CD4-positive, alpha-beta T cell (primary cell): ENCODE measurements around the gene FMNL2. TPM values are rescaled to one million over a fixed set of nuclear protein-coding genes. Genes with fewer than 3 reads are reported as not detected.

Experiments
- ATAC-seq: fragments of 200-7000 bp; cut with Tn5 transposase; one replicate; pipeline ENCODE4 v1.10.0; 2022; ENCODE audit warnings: mild to moderate bottlenecking; ENCODE audit not compliant: poor library complexity
- CTCF ChIA-PET: fragments of 350-600 bp; sonication (Branson Sonifier 250); formaldehyde crosslinking; loops from one replicate; lab custom pipeline; 2021; ENCODE audit warnings: antibody characterized with exemption, inconsistent platforms; lab: Charles Lee
- POLR2A ChIA-PET: fragments of 350-600 bp; sonication (Branson Sonifier 250); formaldehyde crosslinking; loops from one replicate; lab custom pipeline; 2021; ENCODE audit warnings: antibody characterized with exemption, inconsistent platforms; lab: Charles Lee
- DNase-seq, 14 experiments: peaks; one replicate each; pipeline ENCODE4 v3.0.0-alpha.2; 2013 to 2020; ENCODE audit warnings: mixed read lengths in 2 of 14
- H3K27ac ChIP-seq, 2 donors: one replicate each; pipeline versions ENCODE4 v1.5.1 to v1.7.0; 2013; ENCODE audit warnings: low read length in 2 of 2, low read depth in 1 of 2, mild to moderate bottlenecking in 1 of 2
- H3K27me3 ChIP-seq, 2 experiments: 1 replicate in 1 of 2; 2 replicates in 1 of 2; pipeline versions ENCODE4 v1.6.1 to v1.7.0; 2013; ENCODE audit warnings: low read length in 2 of 2, control low read depth in 1 of 2, mild to moderate bottlenecking in 1 of 2, moderate library complexity in 1 of 2; ENCODE audit not compliant: insufficient read depth in 2 of 2, control insufficient read depth in 1 of 2
- H3K36me3 ChIP-seq: one replicate; pipeline ENCODE4 v1.6.1; 2013; ENCODE audit warnings: low read length, control low read depth; ENCODE audit not compliant: insufficient read depth
- H3K4me1 ChIP-seq: one replicate; pipeline ENCODE4 v1.6.1; 2013; ENCODE audit warnings: low read length, control low read depth; ENCODE audit not compliant: insufficient read depth
- H3K4me3 ChIP-seq: one replicate; pipeline ENCODE4 v1.5.1; 2013; ENCODE audit warnings: mild to moderate bottlenecking, low read length, moderate library complexity
- H3K9me3 ChIP-seq, 2 experiments: 1 replicate in 1 of 2; 2 replicates in 1 of 2; pipeline versions ENCODE4 v1.6.1 to v1.7.0; 2013; ENCODE audit warnings: low read length in 2 of 2, mild to moderate bottlenecking in 2 of 2, control low read depth in 1 of 2, moderate library complexity in 1 of 2; ENCODE audit not compliant: control insufficient read depth in 1 of 2, insufficient read depth in 1 of 2
- H3K27ac Mint-ChIP-seq: one replicate; pipeline ENCODE4 v1.8.0; 2020; ENCODE audit warnings: mixed read lengths
- H3K27me3 Mint-ChIP-seq: one replicate; pipeline ENCODE4 v1.8.0; 2021; ENCODE audit warnings: mixed read lengths
- H3K36me3 Mint-ChIP-seq: one replicate; pipeline ENCODE4 v1.8.0; 2021; ENCODE audit warnings: low read depth, mixed read lengths
- H3K4me1 Mint-ChIP-seq: one replicate; pipeline ENCODE4 v1.8.0; 2021; ENCODE audit warnings: low read depth, mixed read lengths
- H3K4me3 Mint-ChIP-seq: one replicate; pipeline ENCODE4 v1.8.0; 2020; ENCODE audit warnings: mild to moderate bottlenecking, mixed read lengths
- H3K9me3 Mint-ChIP-seq: one replicate; pipeline ENCODE4 v1.8.0; 2020; ENCODE audit warnings: mixed read lengths
- intact Hi-C, 2 experiments: fragments of 100-400 bp; cut with DNase I in 1 of 2; cut with micrococcal nuclease in 1 of 2; formaldehyde crosslinking; loops; one replicate each; pipeline versions ENCODE4 v1.15.1 to v1.9.0; 2023 to 2025; cut with DNase I, micrococcal nuclease
- total RNA-seq, 174 experiments: library from RNA in 2 of 174; stranded (reverse) in 2 of 174; gene quantifications; one replicate each; pipeline ENCODE4 v1.2.3 and lab custom pipeline; 2021 to 2026
- TF ChIP-seq, protein P1 (sequence below): fragments of 200-600 bp; IDR thresholded peaks from one replicate; pipeline ENCODE4 v1.8.0; 2022; ENCODE audit warnings: antibody characterized with exemption, mild to moderate bottlenecking

Gene FMNL2
- total RNA-seq, 2 experiments from 2014 or later, result 0.30 to 0.31 TPM

DNA sequence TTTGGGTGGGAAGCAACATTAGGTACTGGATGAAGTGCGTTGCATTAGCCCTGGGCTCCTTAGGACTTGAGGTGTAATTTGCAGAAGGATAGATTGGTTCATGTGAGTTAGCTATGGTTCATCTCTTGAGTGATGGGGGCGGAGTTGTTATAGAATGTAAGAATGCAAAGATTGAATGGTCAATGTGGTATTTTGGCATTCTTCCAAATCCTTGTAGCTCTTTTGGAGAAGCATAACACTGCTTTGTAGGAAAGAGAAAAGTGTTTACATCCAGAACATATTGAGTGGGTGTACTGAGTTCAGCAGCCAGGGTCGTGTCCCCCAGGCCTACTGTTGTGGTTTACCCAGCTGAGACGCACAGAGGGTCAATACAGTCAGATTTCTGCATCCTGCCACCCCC lies 173.5 kb downstream of the FMNL2 start:
- no peaks in the 10 kb centered on the region for H3K36me3 ChIP-seq
- CTCF ChIA-PET, result no interaction called here
- Mint-ChIP-seq H3K9me3 (no peaks in the 10 kb centered on the region), H3K4me3 (no peak overlapping the region), H3K36me3 (no peaks in the 10 kb centered on the region), H3K27me3 (no peaks in the 10 kb centered on the region), H3K27ac (no peak overlapping the region), H3K4me1 (no peaks in the 10 kb centered on the region)
- H3K4me3 ChIP-seq, result no peak overlapping the region
- H3K27ac ChIP-seq, result no peak overlapping the region
- DNase-seq (no peak), ATAC-seq (no peak)
- H3K27me3 ChIP-seq, result no peaks in the 10 kb centered on the region
- peaks cover 0 to 4% of the 10 kb centered on the region in 2 experiments for H3K9me3 ChIP-seq
- POLR2A ChIA-PET, result no interaction called here
- H3K4me1 ChIP-seq, result no peaks in the 10 kb centered on the region
- TF ChIP-seq, protein P1, sequence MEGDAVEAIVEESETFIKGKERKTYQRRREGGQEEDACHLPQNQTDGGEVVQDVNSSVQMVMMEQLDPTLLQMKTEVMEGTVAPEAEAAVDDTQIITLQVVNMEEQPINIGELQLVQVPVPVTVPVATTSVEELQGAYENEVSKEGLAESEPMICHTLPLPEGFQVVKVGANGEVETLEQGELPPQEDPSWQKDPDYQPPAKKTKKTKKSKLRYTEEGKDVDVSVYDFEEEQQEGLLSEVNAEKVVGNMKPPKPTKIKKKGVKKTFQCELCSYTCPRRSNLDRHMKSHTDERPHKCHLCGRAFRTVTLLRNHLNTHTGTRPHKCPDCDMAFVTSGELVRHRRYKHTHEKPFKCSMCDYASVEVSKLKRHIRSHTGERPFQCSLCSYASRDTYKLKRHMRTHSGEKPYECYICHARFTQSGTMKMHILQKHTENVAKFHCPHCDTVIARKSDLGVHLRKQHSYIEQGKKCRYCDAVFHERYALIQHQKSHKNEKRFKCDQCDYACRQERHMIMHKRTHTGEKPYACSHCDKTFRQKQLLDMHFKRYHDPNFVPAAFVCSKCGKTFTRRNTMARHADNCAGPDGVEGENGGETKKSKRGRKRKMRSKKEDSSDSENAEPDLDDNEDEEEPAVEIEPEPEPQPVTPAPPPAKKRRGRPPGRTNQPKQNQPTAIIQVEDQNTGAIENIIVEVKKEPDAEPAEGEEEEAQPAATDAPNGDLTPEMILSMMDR, result no peak
- intact Hi-C loops, result no loop called here

DNA sequence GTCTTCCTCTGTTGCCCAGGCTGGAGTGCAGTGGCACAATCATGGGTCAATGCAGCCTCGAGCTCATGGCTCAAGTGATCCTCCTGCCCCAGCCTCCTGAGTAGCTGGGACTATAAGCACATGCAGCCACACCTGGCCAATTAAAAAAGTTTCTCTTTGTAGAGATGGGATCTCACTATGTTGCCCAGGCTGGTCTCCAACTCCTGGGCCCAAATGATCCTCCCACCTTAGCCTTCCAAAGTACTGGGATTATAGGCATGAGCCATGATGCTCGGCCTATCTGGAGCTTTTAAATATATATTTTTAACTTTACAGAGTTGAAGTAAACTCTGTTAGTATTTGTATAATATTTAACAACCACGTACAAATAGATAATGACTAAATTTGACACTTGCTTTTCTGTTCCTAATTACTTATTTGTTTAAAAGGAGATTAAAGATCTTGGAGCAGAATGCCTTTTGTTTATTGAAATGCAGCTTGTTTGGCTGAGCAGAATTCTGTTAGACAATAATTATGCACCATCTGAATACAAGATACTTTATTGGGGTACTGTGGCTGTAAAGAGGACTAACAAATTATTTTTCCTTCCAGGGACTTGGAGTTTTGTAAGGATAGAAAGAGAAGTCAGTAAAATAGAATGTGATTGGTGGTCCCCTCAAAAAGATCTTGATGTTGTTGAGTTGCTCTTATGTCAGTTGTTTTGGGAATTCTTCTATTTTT lies 175.0 kb downstream of the FMNL2 start:
- Histone ChIP-seq H3K4me3 (no peak overlapping the region), H3K27me3 (no peaks in the 10 kb centered on the region), H3K36me3 (no peaks in the 10 kb centered on the region), H3K9me3 (no peaks in the 10 kb centered on the region), H3K27ac (no peak overlapping the region), H3K4me1 (no peaks in the 10 kb centered on the region)
- Mint-ChIP-seq H3K27me3 (peaks cover 3% of the 10 kb centered on the region), H3K27ac (no peak overlapping the region), H3K9me3 (no peaks in the 10 kb centered on the region), H3K36me3 (no peaks in the 10 kb centered on the region), H3K4me3 (no peak overlapping the region), H3K4me1 (no peaks in the 10 kb centered on the region)
- ATAC-seq (no peak), DNase-seq (no peak)
- ChIA-PET POLR2A (no interaction called here), CTCF (no interaction called here)
- TF ChIP-seq, protein P1, result no peak
- intact Hi-C loops, result no loop called here

DNA sequence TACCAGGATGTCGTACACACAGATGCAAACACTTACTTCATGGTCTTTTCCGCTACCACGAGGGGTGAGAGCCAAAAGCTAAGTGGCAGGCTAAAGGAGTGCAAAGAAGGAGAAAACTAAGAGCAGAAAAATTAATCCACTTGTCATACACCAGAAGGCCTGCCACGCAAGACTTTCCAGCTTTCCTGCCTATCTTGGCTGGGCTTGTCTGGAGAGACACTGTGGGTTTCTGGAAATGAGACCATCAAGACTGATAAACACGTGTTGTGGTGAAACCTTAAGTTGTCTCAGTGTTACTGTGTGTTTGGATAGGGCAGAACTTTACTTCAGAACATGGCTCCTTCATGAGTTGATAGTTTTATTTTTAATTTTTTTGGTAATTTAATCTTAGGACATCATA lies 175.6 kb downstream of the FMNL2 start:
- no peaks in the 10 kb centered on the region for H3K9me3 ChIP-seq
- no peak overlapping the region for H3K4me3 ChIP-seq
- Mint-ChIP-seq H3K27me3 (peaks cover 6% of the 10 kb centered on the region), H3K4me3 (no peak overlapping the region), H3K36me3 (no peaks in the 10 kb centered on the region), H3K4me1 (no peaks in the 10 kb centered on the region), H3K9me3 (no peaks in the 10 kb centered on the region), H3K27ac (no peak overlapping the region)
- ATAC-seq, result no peak
- intact Hi-C loops, result no loop called here
- ChIA-PET CTCF (no interaction called here), POLR2A (no interaction called here)
- DNase-seq, result no peak
- H3K4me1 ChIP-seq, result no peaks in the 10 kb centered on the region
- H3K27me3 ChIP-seq, result no peaks in the 10 kb centered on the region
- H3K36me3 ChIP-seq, result no peaks in the 10 kb centered on the region
- no peak overlapping the region for H3K27ac ChIP-seq
- TF ChIP-seq, protein P1, result no peak
